Neural progenitor cell (in vitro differentiated cells): ENCODE data around the gene SLC35F3. TPM values are rescaled to one million over a fixed set of nuclear protein-coding genes. Genes with fewer than 3 reads are reported as not detected.

Experiments used
- DNase-seq: peaks from one replicate; pipeline ENCODE4 v3.0.0-alpha.2; 2016; ENCODE audit warnings: low spot score
- H2AFZ ChIP-seq: fragments of 200-600 bp; sonication (generic); replicated peaks from 2 replicates; pipeline ENCODE4 v1.6.1; 2016; ENCODE audit warnings: antibody characterized with exemption
- H3F3A ChIP-seq: fragments of 200-600 bp; sonication (generic); 2 replicates; pipeline ENCODE4 v1.6.1; 2016; ENCODE audit warnings: antibody characterized with exemption, low read depth
- H3K27ac ChIP-seq: fragments of 200-600 bp; sonication (generic); 2 replicates; pipeline ENCODE4 v1.5.1; 2016; ENCODE audit warnings: mild to moderate bottlenecking
- H3K27me3 ChIP-seq: fragments of 200-600 bp; sonication (generic); 2 replicates; pipeline ENCODE4 v1.6.1; 2016; ENCODE audit warnings: mild to moderate bottlenecking, moderate library complexity
- H3K36me3 ChIP-seq: fragments of 200-600 bp; sonication (generic); 2 replicates; pipeline ENCODE4 v1.5.1; 2016
- H3K4me1 ChIP-seq: fragments of 200-600 bp; sonication (generic); 2 replicates; pipeline ENCODE4 v1.6.1; 2016; ENCODE audit warnings: mixed run types
- H3K4me2 ChIP-seq: fragments of 200-600 bp; sonication (generic); 2 replicates; pipeline ENCODE4 v1.6.1; 2016
- H3K4me3 ChIP-seq: fragments of 200-600 bp; sonication (generic); 2 replicates; pipeline ENCODE4 v1.5.1; 2016
- H3K79me2 ChIP-seq: fragments of 200-600 bp; sonication (generic); 2 replicates; pipeline ENCODE4 v1.6.1; 2016; ENCODE audit warnings: low read depth
- H3K9ac ChIP-seq: fragments of 200-600 bp; sonication (generic); 2 replicates; pipeline ENCODE4 v1.6.1; 2016
- H3K9me3 ChIP-seq: fragments of 200-600 bp; sonication (generic); 2 replicates; pipeline ENCODE4 v1.5.1; 2016; ENCODE audit warnings: low read depth
- H4K20me1 ChIP-seq: fragments of 200-600 bp; sonication (generic); 2 replicates; pipeline ENCODE4 v1.6.1; 2016; ENCODE audit warnings: low read depth
- H3K27ac Mint-ChIP-seq: 3 replicates; pipeline ENCODE4 v1.8.0; 2021; ENCODE audit warnings: mixed read lengths
- H3K27me3 Mint-ChIP-seq: 2 replicates; pipeline ENCODE4 v1.8.0; 2022; ENCODE audit warnings: low read depth, mild to moderate bottlenecking, inconsistent platforms, moderate library complexity, mixed read lengths; ENCODE audit not compliant: insufficient read depth
- H3K36me3 Mint-ChIP-seq: 3 replicates; pipeline ENCODE4 v1.8.0; 2021; ENCODE audit warnings: mixed read lengths
- H3K4me1 Mint-ChIP-seq: 3 replicates; pipeline ENCODE4 v1.8.0; 2021; ENCODE audit warnings: mixed read lengths
- H3K4me3 Mint-ChIP-seq: 3 replicates; pipeline ENCODE4 v1.8.0; 2021; ENCODE audit warnings: mild to moderate bottlenecking, moderate library complexity, mixed read lengths
- H3K9me3 Mint-ChIP-seq: 3 replicates; pipeline ENCODE4 v1.8.0; 2020; ENCODE audit warnings: mixed read lengths
- EZH2 ChIP-seq: fragments of 200-600 bp; sonication (generic); IDR thresholded peaks from 2 replicates; pipeline ENCODE4 v1.6.1; 2017; ENCODE audit warnings: antibody characterized with exemption, mild to moderate bottlenecking, moderate library complexity
- EZH2phosphoT487 ChIP-seq: fragments of 200-600 bp; sonication (generic); IDR thresholded peaks from 2 replicates; pipeline ENCODE4 v1.6.1; 2017; ENCODE audit warnings: antibody characterized with exemption
- total RNA-seq: library from RNA; depleted of rRNA; stranded (reverse); fragments of >200 nt; gene quantifications from 2 replicates; pipeline ENCODE4 v1.2.3, GENCODE V29; 2015; ENCODE audit warnings: low replicate concordance
- TF ChIP-seq, protein P1 (sequence below): fragments of 200-600 bp; sonication (generic); IDR thresholded peaks from 2 replicates; pipeline ENCODE4 v1.5.1; 2017; ENCODE audit warnings: antibody characterized with exemption, mild to moderate bottlenecking

Gene SLC35F3
- total RNA-seq, 1 donor from 2014 or later: 0.79 TPM

DNA sequence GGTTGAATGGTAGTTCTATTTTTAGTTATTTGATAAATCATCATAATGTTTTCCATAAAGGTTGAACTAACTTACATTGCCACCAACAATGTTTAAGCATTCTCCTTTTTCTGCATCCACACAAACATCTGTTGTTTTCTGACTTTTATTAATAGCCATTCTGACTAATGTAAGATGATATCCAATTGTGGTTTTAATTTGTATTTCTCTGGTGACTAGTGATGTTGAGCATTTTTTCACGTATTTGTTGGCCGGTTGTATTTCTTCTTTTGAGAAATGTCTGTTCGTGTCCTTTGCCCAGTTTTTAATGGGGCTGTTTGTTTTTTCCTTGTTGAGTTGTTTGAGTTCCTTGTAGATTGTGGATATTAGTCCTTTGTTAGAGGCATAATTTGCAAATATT lies 24.6 kb upstream of the SLC35F3 start:
- Mint-ChIP-seq H3K27me3 (peaks cover 2% of the 10 kb centered on the region), H3K36me3 (no peaks in the 10 kb centered on the region), H3K9me3 (no peaks in the 10 kb centered on the region), H3K4me3 (no peak overlapping the region), H3K4me1 (peaks cover 4% of the 10 kb centered on the region), H3K27ac (no peak overlapping the region)
- no peaks in the 10 kb centered on the region for H3F3A ChIP-seq
- no peaks in the 10 kb centered on the region for H3K4me1 ChIP-seq
- no peaks in the 10 kb centered on the region for H3K9me3 ChIP-seq
- no peak overlapping the region for H3K27ac ChIP-seq
- H3K36me3 ChIP-seq: no peaks in the 10 kb centered on the region
- no peaks in the 10 kb centered on the region for H3K27me3 ChIP-seq
- H4K20me1 ChIP-seq: no peaks in the 10 kb centered on the region
- TF ChIP-seq, protein P1, sequence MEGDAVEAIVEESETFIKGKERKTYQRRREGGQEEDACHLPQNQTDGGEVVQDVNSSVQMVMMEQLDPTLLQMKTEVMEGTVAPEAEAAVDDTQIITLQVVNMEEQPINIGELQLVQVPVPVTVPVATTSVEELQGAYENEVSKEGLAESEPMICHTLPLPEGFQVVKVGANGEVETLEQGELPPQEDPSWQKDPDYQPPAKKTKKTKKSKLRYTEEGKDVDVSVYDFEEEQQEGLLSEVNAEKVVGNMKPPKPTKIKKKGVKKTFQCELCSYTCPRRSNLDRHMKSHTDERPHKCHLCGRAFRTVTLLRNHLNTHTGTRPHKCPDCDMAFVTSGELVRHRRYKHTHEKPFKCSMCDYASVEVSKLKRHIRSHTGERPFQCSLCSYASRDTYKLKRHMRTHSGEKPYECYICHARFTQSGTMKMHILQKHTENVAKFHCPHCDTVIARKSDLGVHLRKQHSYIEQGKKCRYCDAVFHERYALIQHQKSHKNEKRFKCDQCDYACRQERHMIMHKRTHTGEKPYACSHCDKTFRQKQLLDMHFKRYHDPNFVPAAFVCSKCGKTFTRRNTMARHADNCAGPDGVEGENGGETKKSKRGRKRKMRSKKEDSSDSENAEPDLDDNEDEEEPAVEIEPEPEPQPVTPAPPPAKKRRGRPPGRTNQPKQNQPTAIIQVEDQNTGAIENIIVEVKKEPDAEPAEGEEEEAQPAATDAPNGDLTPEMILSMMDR: no peak
- TF ChIP-seq EZH2: no peak
- no peak for TF ChIP-seq EZH2phosphoT487
- H3K79me2 ChIP-seq: no peaks in the 10 kb centered on the region
- DNase-seq: no peak
- no peak overlapping the region for H3K9ac ChIP-seq
- no peak overlapping the region for H3K4me2 ChIP-seq
- no peak overlapping the region for H2AFZ ChIP-seq
- no peak overlapping the region for H3K4me3 ChIP-seq

DNA sequence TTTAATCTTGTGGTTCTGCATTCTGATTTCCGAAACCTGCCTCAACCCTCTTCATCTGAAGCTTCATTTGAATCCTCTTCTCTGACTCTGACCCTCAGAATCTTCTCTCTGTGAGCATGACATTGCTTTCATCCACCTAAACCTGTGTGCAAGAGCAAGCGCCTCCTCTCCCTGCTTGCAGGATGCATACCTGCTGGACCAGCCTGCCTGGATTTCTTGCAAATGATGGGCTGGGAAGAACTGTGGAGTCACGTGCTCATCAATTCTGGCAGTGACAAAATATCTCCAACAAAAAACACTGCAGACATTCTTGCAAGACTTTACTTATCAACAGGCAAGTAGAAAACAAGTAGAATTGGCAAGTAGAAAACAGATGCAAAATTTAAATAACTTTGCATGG lies 20.8 kb upstream of the SLC35F3 start:
- Histone ChIP-seq H4K20me1 (no peaks in the 10 kb centered on the region), H3K4me3 (no peak overlapping the region), H2AFZ (no peak overlapping the region), H3K27me3 (no peaks in the 10 kb centered on the region), H3K4me2 (no peak overlapping the region), H3K9me3 (no peaks in the 10 kb centered on the region), H3K36me3 (no peaks in the 10 kb centered on the region), H3K27ac (no peak overlapping the region), H3K4me1 (no peaks in the 10 kb centered on the region), H3K9ac (no peak overlapping the region), H3F3A (no peaks in the 10 kb centered on the region), H3K79me2 (no peaks in the 10 kb centered on the region)
- TF ChIP-seq EZH2 (no peak), EZH2phosphoT487 (no peak)
- TF ChIP-seq, protein P1: no peak
- no peak overlapping the region for H3K4me3 Mint-ChIP-seq
- DNase-seq: no peak
- H3K9me3 Mint-ChIP-seq: peaks cover under 1% of the 10 kb centered on the region
- peaks cover 2% of the 10 kb centered on the region for H3K27me3 Mint-ChIP-seq
- no peak overlapping the region for H3K27ac Mint-ChIP-seq
- no peaks in the 10 kb centered on the region for H3K36me3 Mint-ChIP-seq
- H3K4me1 Mint-ChIP-seq: peaks cover 17% of the 10 kb centered on the region

DNA sequence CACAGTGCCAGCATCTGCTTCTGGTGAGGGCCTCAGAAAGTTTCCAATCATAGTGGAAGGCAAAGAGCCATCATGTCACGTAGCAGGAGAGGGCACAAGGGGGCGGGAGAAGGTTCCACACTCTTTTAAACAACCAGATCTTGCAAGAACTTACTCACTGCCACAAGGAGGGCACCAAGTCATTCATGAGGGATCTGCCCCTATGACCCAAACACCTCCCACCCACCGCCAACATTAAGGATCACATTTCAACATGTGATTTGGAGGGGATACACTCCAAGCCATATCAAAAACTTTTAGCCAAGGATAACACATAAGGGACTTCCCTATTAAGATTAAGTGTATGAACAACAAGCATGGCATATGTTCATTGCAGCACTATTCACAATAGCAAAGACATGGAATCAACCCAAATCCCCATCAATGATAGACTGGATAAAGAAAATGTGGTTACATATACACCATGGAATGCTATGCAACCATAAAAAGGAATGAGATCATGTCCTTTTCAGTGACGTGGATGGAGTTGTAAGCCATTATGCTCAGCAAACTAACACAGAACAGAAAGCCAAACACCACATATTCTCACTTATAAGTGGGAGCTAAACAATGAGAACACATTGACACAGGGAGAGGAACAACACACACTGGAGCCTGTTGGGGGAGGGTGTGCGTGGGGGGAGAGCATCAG lies 19.9 kb upstream of the SLC35F3 start:
- H3K36me3 Mint-ChIP-seq: no peaks in the 10 kb centered on the region
- no peak overlapping the region for H3K27ac Mint-ChIP-seq
- no peak for TF ChIP-seq EZH2
- TF ChIP-seq, protein P1: no peak
- no peak for TF ChIP-seq EZH2phosphoT487
- H3K9me3 ChIP-seq: no peaks in the 10 kb centered on the region
- no peaks in the 10 kb centered on the region for H4K20me1 ChIP-seq
- H3K9ac ChIP-seq: no peak overlapping the region
- no peaks in the 10 kb centered on the region for H3K4me1 ChIP-seq
- no peak overlapping the region for H3K27ac ChIP-seq
- H3K4me3 Mint-ChIP-seq: no peak overlapping the region
- no peak overlapping the region for H3K4me3 ChIP-seq
- no peak for DNase-seq
- H2AFZ ChIP-seq: no peak overlapping the region
- H3F3A ChIP-seq: no peaks in the 10 kb centered on the region
- H3K4me1 Mint-ChIP-seq: peaks cover 17% of the 10 kb centered on the region
- H3K36me3 ChIP-seq: no peaks in the 10 kb centered on the region
- peaks cover 8% of the 10 kb centered on the region for H3K27me3 Mint-ChIP-seq
- no peak overlapping the region for H3K4me2 ChIP-seq
- H3K9me3 Mint-ChIP-seq: peaks cover 8% of the 10 kb centered on the region
- H3K27me3 ChIP-seq: no peaks in the 10 kb centered on the region
- H3K79me2 ChIP-seq: no peaks in the 10 kb centered on the region
